ENCODE measurements around the gene ZKSCAN3. TPM values are rescaled to one million over a fixed set of nuclear protein-coding genes. Genes with fewer than 3 reads are reported as not detected.

ZKSCAN3 gene
- total and polyA plus RNA-seq, 2 of the 4 experiments (the other 2 are of a cell fraction): 3.7 to 4.8 TPM

DNA sequence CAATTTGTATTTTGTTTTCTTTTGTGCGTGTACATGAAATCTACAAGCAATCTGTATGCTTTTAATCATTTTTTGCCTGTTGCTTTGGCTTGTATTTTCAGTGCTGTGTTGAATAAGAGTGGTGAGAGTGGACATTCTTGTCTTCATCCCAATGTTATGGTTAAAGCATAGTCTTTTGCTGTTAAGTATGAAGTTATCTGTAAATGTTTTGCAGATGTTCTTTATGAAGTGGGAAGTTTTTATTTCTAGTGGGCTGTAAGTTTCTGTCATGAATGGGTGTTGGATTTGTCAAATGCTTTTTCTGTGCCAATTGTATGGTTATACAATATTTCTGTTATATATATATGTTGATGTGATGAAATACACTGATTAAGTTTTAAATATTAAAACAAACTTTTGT, 24.2 kb downstream of the ZKSCAN3 start:
- ATAC-seq (ENCODE audit: low read depth): no peak
- H2AFZ ChIP-seq (replicated peaks; ENCODE audit: low read length, poor library complexity): no peak overlapping the region
- H3K36me3 ChIP-seq (ENCODE audit: control insufficient read depth, insufficient read depth, low read length): 0 out of 2 replicates have a peak, but pooled peaks cover 2% of the 10 kb centered on the region
- in situ Hi-C loops (cut with MboI; ENCODE audit: low sequenced_read_pairs) (no loop called here), dilution Hi-C loops (cut with HindIII; ENCODE audit: low sequenced_read_pairs, unreplicated experiment) (no loop called here), intact Hi-C loops (cut with micrococcal nuclease) (no loop called here)
- no peaks in the 10 kb centered on the region for H3K9me3 ChIP-seq (ENCODE audit: control insufficient read depth, insufficient read depth, low read length)
- no peak overlapping the region for H3K4ac ChIP-seq (ENCODE audit: low read depth, low read length)
- H3K9me1 ChIP-seq (ENCODE audit: insufficient read depth, low read length): no peaks in the 10 kb centered on the region
- TF ChIP-seq NFE2L2 (IDR thresholded peaks at IDR 0.05; ENCODE audit: low read depth, low read length): no peak
- no peak for TF ChIP-seq POLR2A (IDR thresholded peaks at IDR 0.05; ENCODE audit: low read depth, low read length)
- no peak for TF ChIP-seq MXI1 (IDR thresholded peaks at IDR 0.05; ENCODE audit: borderline replicate concordance, low read depth, low read length)
- TF ChIP-seq, protein P1, sequence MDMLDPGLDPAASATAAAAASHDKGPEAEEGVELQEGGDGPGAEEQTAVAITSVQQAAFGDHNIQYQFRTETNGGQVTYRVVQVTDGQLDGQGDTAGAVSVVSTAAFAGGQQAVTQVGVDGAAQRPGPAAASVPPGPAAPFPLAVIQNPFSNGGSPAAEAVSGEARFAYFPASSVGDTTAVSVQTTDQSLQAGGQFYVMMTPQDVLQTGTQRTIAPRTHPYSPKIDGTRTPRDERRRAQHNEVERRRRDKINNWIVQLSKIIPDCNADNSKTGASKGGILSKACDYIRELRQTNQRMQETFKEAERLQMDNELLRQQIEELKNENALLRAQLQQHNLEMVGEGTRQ (IDR thresholded peaks at IDR 0.05; ENCODE audit: low read depth, low read length): no peak
- TF ChIP-seq SMC3 (IDR thresholded peaks at IDR 0.05; ENCODE audit: low read depth, low read length): no peak
- no peak for TF ChIP-seq RAD21 (IDR thresholded peaks at IDR 0.05; ENCODE audit: low read length)
- TF ChIP-seq MAFK (IDR thresholded peaks at IDR 0.05; ENCODE audit: low read depth, low read length): no peak
- TF ChIP-seq FOS (IDR thresholded peaks at IDR 0.05; ENCODE audit: low read depth, low read length): no peak
- no peak for TF ChIP-seq RFX5 (IDR thresholded peaks at IDR 0.05; ENCODE audit: low read depth, low read length)
- no peak for TF ChIP-seq CHD1 (IDR thresholded peaks at IDR 0.05; ENCODE audit: low read depth, low read length)
- TF ChIP-seq MAZ (IDR thresholded peaks at IDR 0.05; ENCODE audit: borderline replicate concordance, low read depth, low read length): no peak
- TF ChIP-seq, protein P2, sequence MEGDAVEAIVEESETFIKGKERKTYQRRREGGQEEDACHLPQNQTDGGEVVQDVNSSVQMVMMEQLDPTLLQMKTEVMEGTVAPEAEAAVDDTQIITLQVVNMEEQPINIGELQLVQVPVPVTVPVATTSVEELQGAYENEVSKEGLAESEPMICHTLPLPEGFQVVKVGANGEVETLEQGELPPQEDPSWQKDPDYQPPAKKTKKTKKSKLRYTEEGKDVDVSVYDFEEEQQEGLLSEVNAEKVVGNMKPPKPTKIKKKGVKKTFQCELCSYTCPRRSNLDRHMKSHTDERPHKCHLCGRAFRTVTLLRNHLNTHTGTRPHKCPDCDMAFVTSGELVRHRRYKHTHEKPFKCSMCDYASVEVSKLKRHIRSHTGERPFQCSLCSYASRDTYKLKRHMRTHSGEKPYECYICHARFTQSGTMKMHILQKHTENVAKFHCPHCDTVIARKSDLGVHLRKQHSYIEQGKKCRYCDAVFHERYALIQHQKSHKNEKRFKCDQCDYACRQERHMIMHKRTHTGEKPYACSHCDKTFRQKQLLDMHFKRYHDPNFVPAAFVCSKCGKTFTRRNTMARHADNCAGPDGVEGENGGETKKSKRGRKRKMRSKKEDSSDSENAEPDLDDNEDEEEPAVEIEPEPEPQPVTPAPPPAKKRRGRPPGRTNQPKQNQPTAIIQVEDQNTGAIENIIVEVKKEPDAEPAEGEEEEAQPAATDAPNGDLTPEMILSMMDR (conservative IDR thresholded peaks at IDR 0.05; ENCODE audit: low read depth, low read length): no peak
- TF ChIP-seq, protein P3, sequence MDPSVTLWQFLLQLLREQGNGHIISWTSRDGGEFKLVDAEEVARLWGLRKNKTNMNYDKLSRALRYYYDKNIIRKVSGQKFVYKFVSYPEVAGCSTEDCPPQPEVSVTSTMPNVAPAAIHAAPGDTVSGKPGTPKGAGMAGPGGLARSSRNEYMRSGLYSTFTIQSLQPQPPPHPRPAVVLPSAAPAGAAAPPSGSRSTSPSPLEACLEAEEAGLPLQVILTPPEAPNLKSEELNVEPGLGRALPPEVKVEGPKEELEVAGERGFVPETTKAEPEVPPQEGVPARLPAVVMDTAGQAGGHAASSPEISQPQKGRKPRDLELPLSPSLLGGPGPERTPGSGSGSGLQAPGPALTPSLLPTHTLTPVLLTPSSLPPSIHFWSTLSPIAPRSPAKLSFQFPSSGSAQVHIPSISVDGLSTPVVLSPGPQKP (IDR thresholded peaks at IDR 0.05; ENCODE audit: borderline replicate concordance, low read depth, low read length): no peak
- TF ChIP-seq BHLHE40 (IDR thresholded peaks at IDR 0.05; ENCODE audit: low read depth, low read length): no peak
- TF ChIP-seq CEBPB (IDR thresholded peaks at IDR 0.05; ENCODE audit: low read depth, low read length): no peak
- H3K23ac ChIP-seq (ENCODE audit: low read depth, low read length): no peak overlapping the region
- H4K20me1 ChIP-seq (ENCODE audit: insufficient read depth, low read length): no peaks in the 10 kb centered on the region
- H2BK20ac ChIP-seq (ENCODE audit: low read depth, low read length): no peak overlapping the region
- no peak overlapping the region for H2BK5ac ChIP-seq (ENCODE audit: low read depth, low read length, poor library complexity, severe bottlenecking)
- H3K27ac ChIP-seq (ENCODE audit: insufficient read depth, low read length): no peak overlapping the region
- no peak overlapping the region for H3K9ac ChIP-seq (ENCODE audit: low read depth, low read length)
- no CpG with 5 or more reads among the region's 1 CpG for WGBS, 2 experiments (ENCODE audit: extremely low coverage in 2 of 2, insufficient read length in 1 of 2)
- no peak for DNase-seq
- H2AK5ac ChIP-seq (ENCODE audit: low read depth, low read length): no peak overlapping the region
- H2AK9ac ChIP-seq (replicated peaks; ENCODE audit: low read depth, low read length, poor library complexity): no peak overlapping the region
- H3K79me1 ChIP-seq (ENCODE audit: low read depth in 1 of 2, low read length in 2 of 2): peaks cover 0 to 5% of the 10 kb centered on the region in 2 experiments; a peak in 2 of 4 replicates
- no peaks in the 10 kb centered on the region for H3K27me3 ChIP-seq (ENCODE audit: control insufficient read depth, insufficient read depth, low read length)
- no peaks in the 10 kb centered on the region for H3K4me1 ChIP-seq (ENCODE audit: control insufficient read depth, insufficient read depth, low read length)
- H4K8ac ChIP-seq (ENCODE audit: low read depth in 2 of 2, low read length in 2 of 2): no peak overlapping the region
- no TSS peak for BruUV-seq (replicated peaks)
- no peak overlapping the region for H4K5ac ChIP-seq (ENCODE audit: low read depth, low read length)
- H3K14ac ChIP-seq (replicated peaks; ENCODE audit: low read depth, low read length): no peak overlapping the region
- no peak overlapping the region for H3K4me3 ChIP-seq (ENCODE audit: insufficient read depth, low read depth, low read length)
- ChIA-PET CTCF (no interaction called here), POLR2A (ENCODE audit: unreplicated experiment) (no interaction called here)
- no peak overlapping the region for H3K56ac ChIP-seq (ENCODE audit: extremely low read depth, insufficient read depth, low read length)
- H3K18ac ChIP-seq (ENCODE audit: low read depth, low read length): no peak overlapping the region
- H2BK15ac ChIP-seq (ENCODE audit: low read depth, low read length): no peak overlapping the region
- no peak overlapping the region for H4K91ac ChIP-seq (ENCODE audit: insufficient read depth, low read depth, low read length)
- H2BK120ac ChIP-seq (ENCODE audit: low read depth, low read length): no peak overlapping the region
- no peak overlapping the region for H3K4me2 ChIP-seq (ENCODE audit: low read depth, low read length)
